ENCODE data around the gene SPA17. TPM values are rescaled to one million over a fixed set of nuclear protein-coding genes. Genes with fewer than 3 reads are reported as not detected.

The SPA17 gene
- total and polyA plus RNA-seq, 4 experiments from 2014 or later, result 0.55 to 0.81 (median 0.68) TPM

DNA sequence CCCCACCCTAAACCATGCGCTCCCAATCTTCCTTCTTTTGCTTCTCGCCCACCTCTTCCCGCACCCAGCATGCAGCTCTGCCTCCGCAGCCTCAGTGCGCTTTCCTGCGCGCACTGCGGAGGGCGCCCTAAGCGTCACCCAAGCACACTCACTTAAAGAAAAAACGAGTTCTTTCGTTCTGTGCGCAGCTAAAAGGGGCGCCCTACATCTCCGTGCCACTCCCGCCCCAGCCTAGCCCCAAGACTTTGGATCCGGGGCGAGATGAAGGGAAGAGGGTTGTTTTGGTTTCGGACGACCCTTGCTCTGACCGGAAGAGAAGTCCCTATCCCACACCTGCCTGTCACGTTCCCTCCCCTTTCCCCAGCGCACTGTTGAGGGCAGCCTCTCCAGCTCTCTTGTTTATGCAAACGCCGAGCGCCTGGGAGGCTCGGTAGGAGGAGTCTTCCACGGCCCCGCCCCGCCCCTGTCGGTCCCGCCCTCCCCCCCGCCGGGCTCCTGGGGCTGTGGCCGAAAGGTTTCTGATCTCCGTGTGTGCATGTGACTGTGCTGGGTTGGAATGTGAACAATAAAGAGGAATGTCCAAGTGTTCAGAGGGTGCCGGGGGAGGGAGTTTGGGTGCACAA, 73.0 kb downstream of the SPA17 start:
- ChIA-PET CTCF (ENCODE audit: partially characterized antibody) (interaction anchor here (0.5 to 17.0 kb wide), 21 partner anchors 10 to 1468 kb away, joined by 3 to 239 read pairs (median 6); partner anchors contain the start of genes CCDC15, ESAM, MSANTD2 and SIAE), POLR2A (ENCODE audit: partially characterized antibody) (interaction anchor here (0.8 to 3.4 kb wide), 16 partner anchors 8 to 845 kb away, joined by 3 to 50 read pairs (median 6); partner anchors contain the start of genes CCDC15, ESAM, MSANTD2 and SIAE)
- Mint-ChIP-seq H3K4me3 (peak overlapping the region; percentile 96 to 99 (median 98)), H3K4me1 (peaks cover 6 to 21% (median 9%) of the 10 kb centered on the region in 4 donors), H3K9me3 (no peaks in the 10 kb centered on the region), H3K27me3 (peaks cover 0 to 1% of the 10 kb centered on the region in 2 donors), H3K36me3 (peaks cover 0 to 6% of the 10 kb centered on the region in 2 donors), H3K27ac (peak overlapping the region; percentile 83 to 98 (median 94))
- Histone ChIP-seq H3K9me3 (ENCODE audit: control insufficient read depth in 1 of 2, low read length in 2 of 2) (no peaks in the 10 kb centered on the region), H3K27ac (ENCODE audit: low read depth, low read length) (peak overlapping the region; percentile 58), H3K4me3 (ENCODE audit: low read length in 2 of 2) (peak overlapping the region; percentile 76 to 97), H3K36me3 (ENCODE audit: insufficient read depth, low read length) (no peaks in the 10 kb centered on the region), H3K4me1 (ENCODE audit: insufficient read depth, low read length) (peaks cover 6% of the 10 kb centered on the region), H3K27me3 (ENCODE audit: insufficient read depth, low read length) (no peaks in the 10 kb centered on the region)
- peak; percentile 80 to 86 (median 85) for DNase-seq
- intact Hi-C loops (cut with micrococcal nuclease), result loop anchor here (1.0 to 2.0 kb wide), 8 partner anchors 12 to 1140 kb away; partner anchors contain the start of genes HYLS1, MSANTD2, SIAE and SPA17

Other genes starting within 250 kb of the SPA17 start
- gene OR8B4, start 249.0 kb upstream of the SPA17 start, total RNA-seq, result not detected
- not detected for gene OR8B4, start 249.0 kb upstream of the SPA17 start, polyA plus RNA-seq
- not detected for gene OR8B8, start 228.2 kb upstream of the SPA17 start, total RNA-seq
- not detected for gene OR8B8, start 228.2 kb upstream of the SPA17 start, polyA plus RNA-seq
- not detected for gene OR8B12, start 130.2 kb upstream of the SPA17 start, total RNA-seq
- not detected for gene OR8B12, start 130.2 kb upstream of the SPA17 start, polyA plus RNA-seq
- gene OR8A1, start 103.9 kb upstream of the SPA17 start, total RNA-seq, result not detected
- gene OR8A1, start 103.9 kb upstream of the SPA17 start, polyA plus RNA-seq, result not detected
- gene PANX3, start 62.5 kb upstream of the SPA17 start, total RNA-seq, result not detected
- not detected for gene PANX3, start 62.5 kb upstream of the SPA17 start, polyA plus RNA-seq
- gene TBRG1, start 51.0 kb upstream of the SPA17 start, total RNA-seq, result 10 to 100 TPM; 69.3 to 75.8 TPM
- gene TBRG1, start 51.0 kb upstream of the SPA17 start, polyA plus RNA-seq, result 10 to 100 TPM; 34.6 to 42.3 TPM
- 1 to 10 TPM; 4.2 to 4.8 TPM for gene SIAE, start 165 bp upstream of the SPA17 start, total RNA-seq
- 1 to 10 TPM; 2.8 to 6.8 TPM for gene SIAE, start 165 bp upstream of the SPA17 start, polyA plus RNA-seq
- gene NRGN, start 66.0 kb downstream of the SPA17 start, total RNA-seq, result under 1 TPM in 1 of 2 experiments, not detected in 1; 0.67 TPM
- not detected for gene NRGN, start 66.0 kb downstream of the SPA17 start, polyA plus RNA-seq
- gene VSIG2, start 78.4 kb downstream of the SPA17 start, total RNA-seq, result under 1 TPM; 0.55 to 0.87 TPM
- under 1 TPM; 0.39 to 0.80 TPM for gene VSIG2, start 78.4 kb downstream of the SPA17 start, polyA plus RNA-seq
- gene ESAM, start 88.4 kb downstream of the SPA17 start, total RNA-seq, result 1 to 10 TPM; 1.5 to 1.8 TPM
- gene ESAM, start 88.4 kb downstream of the SPA17 start, polyA plus RNA-seq, result 1 to 10 TPM; 1.3 to 3.2 TPM
- gene MSANTD2, start 126.5 kb downstream of the SPA17 start, total RNA-seq, result 10 to 100 TPM; 25.9 to 26.3 TPM
- gene MSANTD2, start 126.5 kb downstream of the SPA17 start, polyA plus RNA-seq, result 1 to 10 TPM; 2.4 to 5.9 TPM
- 10 to 100 TPM; 16.2 to 18.1 TPM for gene ROBO3, start 191.5 kb downstream of the SPA17 start, total RNA-seq
- 1 to 10 TPM in 1 of 2 donors, under 1 TPM in 1; 0.70 to 2.0 TPM for gene ROBO3, start 191.5 kb downstream of the SPA17 start, polyA plus RNA-seq
- gene ROBO4, start 224.0 kb downstream of the SPA17 start, total RNA-seq, result not detected
- not detected for gene ROBO4, start 224.0 kb downstream of the SPA17 start, polyA plus RNA-seq
- not detected for gene HEPN1, start 245.3 kb downstream of the SPA17 start, total RNA-seq
- not detected for gene HEPN1, start 245.3 kb downstream of the SPA17 start, polyA plus RNA-seq

Measured in CD4-positive, alpha-beta memory T cell (primary cell).